ENCODE results near the gene GEMIN2.
"Not testable (repeated sequence)": the region's sequence is repeated elsewhere in the genome, so short reads cannot be mapped to it uniquely, and the experiment has no call there.

The GEMIN2 gene

GRCh38 chr14:39114073-39114838 lies at the start of gene GEMIN2:
Gene GEMIN2, plus strand, starts transcription at chr14:39114323. Its CDS starts 16 bp downstream, at chr14:39114339.
- peak; percentile 86 to 91 (median 90) for DNase-seq (ENCODE audit: low read depth in 3 of 3)

GRCh38 chr14:39069169-39069805 lies 44.8 kb upstream of the GEMIN2 start:
- DNase-seq (ENCODE audit: low read depth in 3 of 3) = not testable (repeated sequence)

GRCh38 chr14:39069923-39070322 lies 44.2 kb upstream of the GEMIN2 start:
- no peak for DNase-seq (ENCODE audit: low read depth in 3 of 3)

GRCh38 chr14:39071096-39071495 lies 43.0 kb upstream of the GEMIN2 start:
- DNase-seq (ENCODE audit: low read depth in 3 of 3) = no peak

- DNase-seq (ENCODE audit: low read depth in 3 of 3) = no peak
Observed at GRCh38 chr14:39080886-39081285, 33.2 kb upstream of the GEMIN2 start.

- no peak for DNase-seq (ENCODE audit: low read depth in 3 of 3)
Observed at GRCh38 chr14:39083127-39083526, 31.0 kb upstream of the GEMIN2 start.

- DNase-seq (ENCODE audit: low read depth in 3 of 3) = no peak
Observed at GRCh38 chr14:39085933-39086332, 28.2 kb upstream of the GEMIN2 start.

- no peak for DNase-seq (ENCODE audit: low read depth in 3 of 3)
Observed at GRCh38 chr14:39087493-39087892, 26.6 kb upstream of the GEMIN2 start.

- DNase-seq (ENCODE audit: low read depth in 3 of 3) = no peak
Observed at GRCh38 chr14:39090548-39091111, 23.5 kb upstream of the GEMIN2 start.

- DNase-seq (ENCODE audit: low read depth in 3 of 3) = no peak
Observed at GRCh38 chr14:39091716-39092115, 22.4 kb upstream of the GEMIN2 start.

GRCh38 chr14:39094515-39094914 lies 19.6 kb upstream of the GEMIN2 start:
- DNase-seq (ENCODE audit: low read depth in 3 of 3) = no peak

- DNase-seq (ENCODE audit: low read depth in 3 of 3) = no peak
Observed at GRCh38 chr14:39097159-39097558, 17.0 kb upstream of the GEMIN2 start.

- not testable (repeated sequence) for DNase-seq (ENCODE audit: low read depth in 3 of 3)
Observed at GRCh38 chr14:39099215-39099614, 14.9 kb upstream of the GEMIN2 start.

GRCh38 chr14:39099748-39100147 lies 14.4 kb upstream of the GEMIN2 start:
- no peak for DNase-seq (ENCODE audit: low read depth in 3 of 3)

GRCh38 chr14:39102265-39102968 lies 11.7 kb upstream of the GEMIN2 start:
- DNase-seq (ENCODE audit: low read depth in 3 of 3) = no peak

- peak; percentile 62 to 71 (median 63) for DNase-seq (ENCODE audit: low read depth in 3 of 3)
Observed at GRCh38 chr14:39102969-39103957, 10.9 kb upstream of the GEMIN2 start, which contains the start of gene SEC23A. Gene SEC23A, minus strand, starts transcription at chr14:39103235. Its CDS starts 7,117 bp downstream, at chr14:39096118.

- not testable (repeated sequence) for DNase-seq (ENCODE audit: low read depth in 3 of 3)
Observed at GRCh38 chr14:39104078-39104801, 9.9 kb upstream of the GEMIN2 start.

GRCh38 chr14:39107591-39107996 lies 6.5 kb upstream of the GEMIN2 start:
- no peak for DNase-seq (ENCODE audit: low read depth in 3 of 3)

- no peak for DNase-seq (ENCODE audit: low read depth in 3 of 3)
Observed at GRCh38 chr14:39108791-39109190, 5.3 kb upstream of the GEMIN2 start.
